ENCODE measurements around the gene FBLN1. TPM values are rescaled to one million over a fixed set of nuclear protein-coding genes. Genes with fewer than 3 reads are reported as not detected.
A peak's percentile ranks its signal among the peaks of the same experiment; 100 is the strongest.

The FBLN1 gene
- total RNA-seq, 1 donor from 2014 or later: 82.8 TPM

DNA sequence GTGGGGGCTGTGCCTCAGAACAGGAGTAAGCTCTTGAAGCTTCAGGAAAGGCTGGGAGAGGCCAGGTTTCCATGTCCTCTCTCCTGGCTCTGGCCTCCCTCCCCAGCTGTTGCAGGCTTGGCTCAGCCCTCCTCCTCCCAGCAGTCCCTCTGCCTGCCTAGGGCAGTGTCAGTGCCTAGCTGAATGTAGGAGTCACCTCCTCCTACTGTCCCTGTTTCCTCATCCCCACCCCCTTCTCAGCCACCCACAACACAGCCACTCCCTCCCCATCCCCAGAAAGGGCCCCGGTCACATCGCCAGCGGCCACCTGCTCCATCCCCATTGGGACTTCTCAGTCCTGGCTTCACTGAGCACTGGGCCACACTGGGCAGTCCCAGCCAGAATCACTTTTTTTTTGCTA is 2.9 kb upstream of the FBLN1 start:
- intact Hi-C loops (cut with micrococcal nuclease): no loop called here
- Histone ChIP-seq H3K36me3 (no peaks in the 10 kb centered on the region), H3K4me1 (peaks cover 47% of the 10 kb centered on the region), H3K4me3 (no peak overlapping the region), H3K27ac (replicated peaks) (peak overlapping the region; percentile 70), H3K27me3 (ENCODE audit: low read depth) (peaks cover 62% of the 10 kb centered on the region), H3K9me3 (replicated peaks) (no peaks in the 10 kb centered on the region)
- TF ChIP-seq, protein P1, sequence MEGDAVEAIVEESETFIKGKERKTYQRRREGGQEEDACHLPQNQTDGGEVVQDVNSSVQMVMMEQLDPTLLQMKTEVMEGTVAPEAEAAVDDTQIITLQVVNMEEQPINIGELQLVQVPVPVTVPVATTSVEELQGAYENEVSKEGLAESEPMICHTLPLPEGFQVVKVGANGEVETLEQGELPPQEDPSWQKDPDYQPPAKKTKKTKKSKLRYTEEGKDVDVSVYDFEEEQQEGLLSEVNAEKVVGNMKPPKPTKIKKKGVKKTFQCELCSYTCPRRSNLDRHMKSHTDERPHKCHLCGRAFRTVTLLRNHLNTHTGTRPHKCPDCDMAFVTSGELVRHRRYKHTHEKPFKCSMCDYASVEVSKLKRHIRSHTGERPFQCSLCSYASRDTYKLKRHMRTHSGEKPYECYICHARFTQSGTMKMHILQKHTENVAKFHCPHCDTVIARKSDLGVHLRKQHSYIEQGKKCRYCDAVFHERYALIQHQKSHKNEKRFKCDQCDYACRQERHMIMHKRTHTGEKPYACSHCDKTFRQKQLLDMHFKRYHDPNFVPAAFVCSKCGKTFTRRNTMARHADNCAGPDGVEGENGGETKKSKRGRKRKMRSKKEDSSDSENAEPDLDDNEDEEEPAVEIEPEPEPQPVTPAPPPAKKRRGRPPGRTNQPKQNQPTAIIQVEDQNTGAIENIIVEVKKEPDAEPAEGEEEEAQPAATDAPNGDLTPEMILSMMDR (IDR thresholded peaks at IDR 0.05; ENCODE audit: borderline replicate concordance): no peak
- peak; percentile 76 for DNase-seq

DNA sequence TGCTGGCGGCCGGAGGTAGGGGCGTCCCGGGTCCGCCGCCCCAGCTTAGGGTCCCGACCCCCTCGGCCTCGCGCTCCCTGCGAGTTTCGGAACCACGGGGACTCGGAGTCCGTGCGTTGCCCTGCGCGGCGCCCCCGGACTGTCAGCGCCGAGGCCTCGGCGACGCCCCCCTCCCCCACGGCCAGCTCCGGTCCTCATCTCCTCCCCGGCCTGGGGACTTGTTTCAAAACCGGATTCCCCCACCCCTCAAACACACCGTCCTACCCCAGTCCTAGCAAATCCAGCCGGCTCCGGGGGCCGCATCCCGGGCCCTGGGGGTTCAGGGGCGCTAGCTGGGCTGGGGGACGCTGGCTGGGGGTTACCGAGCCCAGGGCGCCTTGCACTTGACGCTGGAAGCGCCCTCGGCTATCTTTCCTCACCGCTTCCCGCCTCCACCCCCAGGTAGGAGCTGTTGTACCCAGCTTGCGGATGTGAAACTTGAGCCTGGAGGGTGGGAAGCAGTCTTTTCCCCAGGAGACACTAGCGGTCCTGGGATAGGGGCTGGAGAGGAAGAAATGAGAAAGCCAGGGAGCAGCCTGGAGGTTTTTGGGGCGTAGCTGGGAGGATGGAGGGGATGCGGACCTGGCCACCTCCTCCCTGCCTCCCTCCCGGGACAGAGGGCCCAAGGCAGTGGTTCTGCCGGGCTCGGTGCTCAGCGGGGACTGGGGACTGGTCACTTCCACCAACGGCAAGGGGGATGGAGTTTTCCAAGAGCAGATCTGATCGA is 550 bp downstream of the FBLN1 start:
- no peaks in the 10 kb centered on the region for H3K9me3 ChIP-seq (replicated peaks)
- peak overlapping the region; percentile 86 for H3K27ac ChIP-seq (replicated peaks)
- peaks cover 72% of the 10 kb centered on the region for H3K27me3 ChIP-seq (ENCODE audit: low read depth)
- TF ChIP-seq, protein P1 (IDR thresholded peaks at IDR 0.05; ENCODE audit: borderline replicate concordance): no peak
- H3K36me3 ChIP-seq: no peaks in the 10 kb centered on the region
- peaks cover 48% of the 10 kb centered on the region for H3K4me1 ChIP-seq
- intact Hi-C loops (cut with micrococcal nuclease): no loop called here
- peak overlapping the region; percentile 71 for H3K4me3 ChIP-seq
- no peak for DNase-seq

DNA sequence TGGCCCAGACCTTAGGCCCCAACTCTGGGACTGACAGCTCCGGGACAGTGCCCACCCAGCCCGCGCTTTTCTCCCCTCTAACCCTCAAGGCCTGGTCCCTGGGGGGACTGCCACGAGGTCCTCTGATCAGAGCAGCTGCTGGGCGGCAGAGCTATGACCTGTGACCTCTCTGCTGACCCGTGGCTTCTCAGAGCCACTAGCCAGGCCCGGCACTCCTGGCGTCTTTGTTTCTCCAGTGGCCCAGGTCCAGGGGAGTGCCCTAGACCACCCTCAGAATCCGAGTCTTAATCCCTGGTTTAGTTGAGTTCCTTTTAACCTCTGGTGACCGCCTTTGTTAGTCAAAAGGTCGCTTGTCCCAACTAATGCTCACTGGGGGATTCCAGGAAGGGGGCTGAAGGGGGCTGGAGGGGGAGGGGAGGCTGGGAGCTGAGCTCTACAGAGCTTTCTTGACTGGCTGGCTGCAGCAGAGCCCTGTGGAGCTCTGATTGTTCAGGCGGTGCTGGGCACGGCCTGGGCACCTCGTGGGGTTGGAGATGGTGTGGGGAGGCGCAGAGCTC is 1.2 kb downstream of the FBLN1 start:
- H3K27ac ChIP-seq (replicated peaks): peak overlapping the region; percentile 86
- peak overlapping the region; percentile 71 for H3K4me3 ChIP-seq

DNA sequence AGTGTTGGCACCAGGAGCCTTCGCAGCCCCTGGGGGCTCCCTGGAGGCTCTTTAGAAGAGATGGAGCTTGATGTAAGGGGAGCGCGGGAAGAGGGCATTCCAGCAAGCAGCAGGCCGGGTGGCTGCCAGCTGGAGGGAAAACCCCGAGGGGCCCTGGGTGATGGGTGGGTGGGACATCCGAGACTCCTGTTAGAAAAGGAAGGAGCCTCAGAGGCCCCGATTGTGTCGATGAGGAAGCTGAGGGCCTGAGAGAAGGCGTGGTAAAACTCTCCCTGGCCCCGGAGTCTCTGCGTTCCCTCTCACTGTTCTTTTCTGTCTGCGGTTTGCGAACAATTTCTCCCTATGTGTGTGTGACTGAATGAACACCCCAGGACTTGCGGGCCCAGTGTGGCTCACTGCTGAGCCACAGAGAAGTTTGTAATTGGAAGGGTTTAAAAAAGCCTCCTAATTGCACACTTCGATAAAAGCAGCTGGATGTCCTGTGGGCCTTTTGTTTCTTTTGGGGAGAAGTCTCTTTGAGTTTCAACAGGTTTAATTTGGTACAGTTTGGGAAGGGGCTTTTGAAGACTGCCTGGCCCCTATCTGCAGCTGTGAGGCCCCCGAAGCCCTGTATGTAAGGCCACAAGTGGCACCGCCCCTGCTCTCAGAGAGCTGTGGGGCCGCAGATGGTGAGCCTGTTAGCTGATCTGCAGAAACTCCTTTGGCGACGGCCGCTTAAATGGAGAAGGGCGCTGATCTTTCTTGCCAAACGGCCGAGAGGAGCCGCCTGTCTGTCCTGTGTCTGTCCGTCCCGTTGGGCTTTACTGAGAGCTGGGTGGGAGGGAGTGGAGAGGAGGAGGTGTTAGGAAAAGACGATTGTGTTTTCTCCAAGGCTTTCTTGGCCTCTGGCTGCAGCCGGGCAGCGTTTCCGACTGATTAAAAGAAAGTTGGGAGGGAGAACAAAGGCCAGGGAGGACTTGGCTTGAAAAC is 2.0 kb downstream of the FBLN1 start:
- Histone ChIP-seq H3K27ac (replicated peaks) (peak overlapping the region; percentile 86), H3K36me3 (no peaks in the 10 kb centered on the region), H3K27me3 (ENCODE audit: low read depth) (peaks cover 72% of the 10 kb centered on the region), H3K4me1 (peaks cover 38% of the 10 kb centered on the region), H3K4me3 (peak overlapping the region; percentile 71), H3K9me3 (replicated peaks) (no peaks in the 10 kb centered on the region)
- intact Hi-C loops (cut with micrococcal nuclease): no loop called here
- TF ChIP-seq, protein P1 (IDR thresholded peaks at IDR 0.05; ENCODE audit: borderline replicate concordance): no peak
- DNase-seq: peak; percentile 73

More for the DNA sequence above, 1.2 kb downstream of the FBLN1 start:
- H3K27me3 ChIP-seq (ENCODE audit: low read depth): peaks cover 72% of the 10 kb centered on the region
- intact Hi-C loops (cut with micrococcal nuclease): no loop called here
- no peaks in the 10 kb centered on the region for H3K36me3 ChIP-seq
- no peak for DNase-seq
- peaks cover 42% of the 10 kb centered on the region for H3K4me1 ChIP-seq
- TF ChIP-seq, protein P1 (IDR thresholded peaks at IDR 0.05; ENCODE audit: borderline replicate concordance): no peak
- H3K9me3 ChIP-seq (replicated peaks): no peaks in the 10 kb centered on the region

DNA sequence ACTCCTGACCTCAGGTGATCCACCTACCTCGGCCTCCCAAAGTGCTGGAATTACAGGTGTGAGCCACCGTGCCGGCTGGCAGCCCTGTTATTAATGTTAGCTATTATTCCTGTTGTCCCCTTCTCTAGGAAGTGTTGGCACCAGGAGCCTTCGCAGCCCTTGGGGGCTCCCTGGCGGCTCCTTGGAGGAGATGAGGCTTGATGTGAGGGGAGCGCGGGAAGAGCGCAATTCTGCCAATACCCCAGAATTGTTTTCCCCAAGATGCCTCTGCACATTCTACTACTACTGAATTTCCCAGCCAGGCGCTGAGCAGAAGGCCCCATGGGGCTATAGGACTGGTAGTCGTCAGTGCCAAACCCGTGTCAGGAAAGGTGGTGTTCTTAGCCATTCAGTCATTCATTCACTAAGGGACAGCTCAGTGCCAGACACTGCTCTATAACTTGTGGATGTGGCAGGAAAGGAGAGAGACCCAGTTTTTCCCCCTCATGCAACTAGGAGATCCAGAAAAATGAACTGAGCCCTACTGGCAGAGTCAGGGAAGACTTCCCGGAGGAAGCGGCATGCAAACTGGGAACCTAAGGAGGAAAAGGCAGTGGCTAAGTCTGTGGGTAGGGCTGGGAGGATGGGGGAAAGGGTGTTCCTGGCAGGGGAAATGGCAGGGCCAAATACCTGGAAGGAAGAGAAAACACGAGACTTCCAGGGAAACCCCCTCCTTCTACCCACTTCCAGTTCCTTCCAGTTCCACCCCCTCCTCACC is 3.5 kb downstream of the FBLN1 start:
- H3K9me3 ChIP-seq (replicated peaks): no peaks in the 10 kb centered on the region
- intact Hi-C loops (cut with micrococcal nuclease): no loop called here
- peak; percentile 11 for DNase-seq
- TF ChIP-seq, protein P1 (IDR thresholded peaks at IDR 0.05; ENCODE audit: borderline replicate concordance): no peak
- H3K27ac ChIP-seq (replicated peaks): peak overlapping the region; percentile 7
- H3K27me3 ChIP-seq (ENCODE audit: low read depth): peaks cover 69% of the 10 kb centered on the region
- H3K4me3 ChIP-seq: peak overlapping the region; percentile 71
- no peaks in the 10 kb centered on the region for H3K36me3 ChIP-seq
- peaks cover 44% of the 10 kb centered on the region for H3K4me1 ChIP-seq

Measured in left ventricle myocardium inferior (tissue), 1 donor.